NB4 (cell line): ENCODE results near the gene PSMD9.

Source experiments
- TF ChIP-seq, protein P1 (sequence below): IDR thresholded peaks from 2 replicates; pipeline ENCODE4 v1.6.1; 2011; ENCODE audit warnings: low read depth, low read length
- TF ChIP-seq, protein P2 (sequence below): IDR thresholded peaks from one replicate; pipeline ENCODE4 v1.5.1; 2012; ENCODE audit warnings: low read depth, low read length

DNA sequence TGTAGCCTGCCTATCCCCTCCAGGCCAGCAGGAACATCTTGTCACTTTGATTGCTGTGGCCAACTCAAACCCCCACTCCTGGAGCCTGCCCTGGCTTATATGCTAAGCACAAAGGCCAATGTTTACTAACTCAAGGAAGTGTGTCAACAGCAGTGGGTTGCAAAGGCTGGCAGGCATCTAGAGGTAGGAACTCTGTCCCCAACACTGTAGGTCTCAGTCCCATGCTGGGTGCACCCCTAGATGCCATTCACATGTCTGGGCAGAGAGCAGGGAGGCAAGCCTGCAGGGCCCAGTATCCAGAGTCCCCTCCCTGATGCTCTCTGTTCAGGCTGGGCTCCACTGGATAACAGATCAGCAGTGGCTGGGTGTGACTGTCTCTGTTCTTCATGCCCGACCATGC lies 28.3 kb upstream of the PSMD9 start:
- TF ChIP-seq, protein P1, sequence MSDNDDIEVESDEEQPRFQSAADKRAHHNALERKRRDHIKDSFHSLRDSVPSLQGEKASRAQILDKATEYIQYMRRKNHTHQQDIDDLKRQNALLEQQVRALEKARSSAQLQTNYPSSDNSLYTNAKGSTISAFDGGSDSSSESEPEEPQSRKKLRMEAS: no peak
- TF ChIP-seq, protein P2, sequence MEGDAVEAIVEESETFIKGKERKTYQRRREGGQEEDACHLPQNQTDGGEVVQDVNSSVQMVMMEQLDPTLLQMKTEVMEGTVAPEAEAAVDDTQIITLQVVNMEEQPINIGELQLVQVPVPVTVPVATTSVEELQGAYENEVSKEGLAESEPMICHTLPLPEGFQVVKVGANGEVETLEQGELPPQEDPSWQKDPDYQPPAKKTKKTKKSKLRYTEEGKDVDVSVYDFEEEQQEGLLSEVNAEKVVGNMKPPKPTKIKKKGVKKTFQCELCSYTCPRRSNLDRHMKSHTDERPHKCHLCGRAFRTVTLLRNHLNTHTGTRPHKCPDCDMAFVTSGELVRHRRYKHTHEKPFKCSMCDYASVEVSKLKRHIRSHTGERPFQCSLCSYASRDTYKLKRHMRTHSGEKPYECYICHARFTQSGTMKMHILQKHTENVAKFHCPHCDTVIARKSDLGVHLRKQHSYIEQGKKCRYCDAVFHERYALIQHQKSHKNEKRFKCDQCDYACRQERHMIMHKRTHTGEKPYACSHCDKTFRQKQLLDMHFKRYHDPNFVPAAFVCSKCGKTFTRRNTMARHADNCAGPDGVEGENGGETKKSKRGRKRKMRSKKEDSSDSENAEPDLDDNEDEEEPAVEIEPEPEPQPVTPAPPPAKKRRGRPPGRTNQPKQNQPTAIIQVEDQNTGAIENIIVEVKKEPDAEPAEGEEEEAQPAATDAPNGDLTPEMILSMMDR: no peak
